Astrocyte of the cerebellum (primary cell): ENCODE data around the gene TOP2A.
"Not testable (repeated sequence)": the region's sequence is repeated elsewhere in the genome, so short reads cannot be mapped to it uniquely, and the experiment has no call there.

Source experiments
- DNase-seq: peaks from one replicate; pipeline ENCODE4 v3.0.0-alpha.2; 2011; ENCODE audit warnings: low read depth
- H3K4me3 ChIP-seq: 2 replicates; pipeline ENCODE4 v1.5.1; 2011; ENCODE audit warnings: mild to moderate bottlenecking, low read depth, low read length, moderate library complexity
- CTCF ChIP-seq: IDR thresholded peaks from 2 replicates; pipeline ENCODE4 v1.5.1; 2012; ENCODE audit warnings: low read length, low read depth, moderate library complexity, mild to moderate bottlenecking; ENCODE audit errors: missing control alignments
- in situ Hi-C: cut with HindIII; loops from 2 replicates; pipeline ENCODE4 v1.10.0; 2017; ENCODE audit warnings: low sequenced_read_pairs

The TOP2A gene

GRCh38 chr17:40419559-40420331 lies 2.0 kb upstream of the TOP2A start:
- TF ChIP-seq CTCF = no peak
- in situ Hi-C loops = loop anchor here (5.0 kb wide), 1 partner anchor 117 kb away; no protein-coding TSS in a partner anchor
- H3K4me3 ChIP-seq = no peak overlapping the region
- DNase-seq = no peak

- in situ Hi-C loops = loop anchor here (5.0 kb wide), 1 partner anchor 116 kb away; no protein-coding TSS in a partner anchor
- peak overlapping the region; percentile 81 for H3K4me3 ChIP-seq
- TF ChIP-seq CTCF = no peak
- DNase-seq = no peak
Measured at GRCh38 chr17:40418428-40418706, 671 bp upstream of the TOP2A start.

- no peak for TF ChIP-seq CTCF
- in situ Hi-C loops = loop anchor here (5.0 kb wide), 1 partner anchor 115 kb away; no protein-coding TSS in a partner anchor
- H3K4me3 ChIP-seq = peak overlapping the region; percentile 81
- DNase-seq = no peak
Measured at GRCh38 chr17:40417258-40417608, 463 bp downstream of the TOP2A start.

- peak overlapping the region; percentile 81 for H3K4me3 ChIP-seq
- TF ChIP-seq CTCF = no peak
- DNase-seq = no peak
- in situ Hi-C loops = loop anchor here (5.0 kb wide), 1 partner anchor 114 kb away; no protein-coding TSS in a partner anchor
Measured at GRCh38 chr17:40416671-40417070, 1.0 kb downstream of the TOP2A start.

- in situ Hi-C loops = loop anchor here (5.0 kb wide), 1 partner anchor 113 kb away; no protein-coding TSS in a partner anchor
- H3K4me3 ChIP-seq = no peak overlapping the region
- peak; percentile 19 for DNase-seq
- TF ChIP-seq CTCF = peak; percentile 54
Measured at GRCh38 chr17:40415390-40415789, 2.3 kb downstream of the TOP2A start.

GRCh38 chr17:40414312-40414711 lies 3.4 kb downstream of the TOP2A start:
- in situ Hi-C loops, H3K4me3 ChIP-seq, DNase-seq: not testable (repeated sequence)

- no peak for TF ChIP-seq CTCF
- DNase-seq = no peak
- in situ Hi-C loops = no loop called here
- no peak overlapping the region for H3K4me3 ChIP-seq
Measured at GRCh38 chr17:40412880-40413279, 4.8 kb downstream of the TOP2A start.
